HEK293 (cell line): Measurements from ENCODE around the gene WWOX.

ENCODE experiments used
- CTCF ChIP-seq: fragments of 450-650 bp; formaldehyde crosslinking; IDR thresholded peaks from 2 replicates; pipeline ENCODE4 v1.5.1; 2016; ENCODE audit warnings: missing biosample characterization, missing genetic modification characterization
- ZFP3 ChIP-seq: fragments of 450-650 bp; formaldehyde crosslinking; IDR thresholded peaks from 2 replicates; pipeline ENCODE4 v1.5.1; 2016; ENCODE audit warnings: low read depth, missing biosample characterization, missing genetic modification characterization
- ZNF138 ChIP-seq: fragments of 450-650 bp; formaldehyde crosslinking; IDR thresholded peaks from 2 replicates; pipeline ENCODE4 v1.5.1; 2016; ENCODE audit warnings: missing biosample characterization, missing genetic modification characterization, borderline replicate concordance
- ZNF146 ChIP-seq: fragments of 450-650 bp; formaldehyde crosslinking; IDR thresholded peaks from 2 replicates; pipeline ENCODE4 v1.5.1; 2016; ENCODE audit warnings: missing biosample characterization, missing genetic modification characterization
- ZNF184 ChIP-seq: fragments of 450-650 bp; IDR thresholded peaks from 2 replicates; pipeline ENCODE4 v1.5.1; 2018; ENCODE audit warnings: missing biosample characterization, mild to moderate bottlenecking, missing genetic modification characterization
- ZNF596 ChIP-seq: fragments of 450-650 bp; IDR thresholded peaks from 2 replicates; pipeline ENCODE4 v1.5.0; 2018; ENCODE audit warnings: missing biosample characterization, mild to moderate bottlenecking, missing genetic modification characterization, moderate library complexity
- ZNF701 ChIP-seq: fragments of 450-650 bp; formaldehyde crosslinking; IDR thresholded peaks from 2 replicates; pipeline ENCODE4 v1.5.1; 2016; ENCODE audit warnings: missing biosample characterization, missing genetic modification characterization

GRCh38 chr16:78505036-78505435 lies 405.6 kb downstream of the WWOX start:
- TF ChIP-seq ZNF184 (tag by site-specific recombination) (no peak), CTCF (tag by site-specific recombination) (no peak), ZFP3 (tag by site-specific recombination) (no peak), ZNF146 (no peak), ZNF596 (tag by site-specific recombination) (no peak), ZNF138 (tag by site-specific recombination) (no peak), ZNF701 (tag by site-specific recombination) (no peak)
